Uterus (tissue), 2 donors: ENCODE data around the gene RPS14.

Source experiments
- CTCF ChIP-seq, 4 experiments: fragments of 200-600 bp in 2 of 4; fragments of 450-650 bp in 2 of 4; sonication (generic) in 2 of 4; IDR thresholded peaks; one replicate each; pipeline ENCODE4 v1.5.1; 2016 to 2019; ENCODE audit warnings: antibody characterized with exemption in 4 of 4, mild to moderate bottlenecking in 2 of 4, moderate library complexity in 1 of 4
- POLR2A ChIP-seq, 2 donors: fragments of 450-650 bp; IDR thresholded peaks; one replicate each; pipeline ENCODE4 v1.6.1; 2016; ENCODE audit warnings: antibody characterized with exemption in 2 of 2, mild to moderate bottlenecking in 1 of 2, moderate library complexity in 1 of 2

- TF ChIP-seq CTCF (IDR thresholded peaks at IDR 0.05) = no peak
- no peak for TF ChIP-seq POLR2A (IDR thresholded peaks at IDR 0.05)
Observed at GRCh38 chr5:150408231-150408943, 41.2 kb downstream of the RPS14 start.
